HG03565 (cell line): ENCODE measurements around the gene CACNA1F.
"Not testable (repeated sequence)": the region's sequence is repeated elsewhere in the genome, so short reads cannot be mapped to it uniquely, and the experiment has no call there.

Source experiments
- ATAC-seq: cut with Tn5 transposase; IDR thresholded peaks from one replicate; pipeline ENCODE4 v1.9.1; 2021; ENCODE audit warnings: mild to moderate bottlenecking, moderate library complexity; ENCODE audit not compliant: unreplicated experiment

CACNA1F gene

DNA sequence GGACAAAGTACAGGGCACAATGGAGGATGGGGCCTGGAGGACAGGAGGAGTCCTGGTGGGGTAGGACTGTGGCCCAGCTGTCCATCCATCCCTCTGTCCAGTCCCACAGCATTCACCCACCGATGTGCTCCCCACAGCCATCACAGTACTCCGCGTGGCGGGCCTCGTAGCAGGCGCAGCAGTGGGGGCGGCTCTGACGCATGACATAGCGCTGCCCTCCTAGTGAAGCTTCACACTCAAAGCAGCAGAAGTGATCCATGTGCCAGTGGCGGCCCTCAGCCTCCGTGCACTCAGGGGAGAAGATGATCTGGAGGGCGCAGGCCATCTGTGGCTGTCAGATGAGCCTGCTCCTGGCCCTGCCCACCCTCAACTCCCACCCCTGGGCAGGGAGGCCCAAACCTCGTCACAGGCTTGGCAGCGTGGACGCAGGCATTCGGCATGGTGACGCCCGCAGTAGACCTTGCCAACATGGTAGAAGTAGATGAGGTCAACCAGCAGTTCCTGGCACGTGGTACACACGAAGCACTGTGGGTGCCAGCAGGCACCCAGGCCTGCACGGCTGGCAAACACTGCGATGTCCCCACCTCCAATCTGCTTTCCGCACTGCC, 55.2 kb downstream of the CACNA1F start:
- ATAC-seq: no peak

DNA sequence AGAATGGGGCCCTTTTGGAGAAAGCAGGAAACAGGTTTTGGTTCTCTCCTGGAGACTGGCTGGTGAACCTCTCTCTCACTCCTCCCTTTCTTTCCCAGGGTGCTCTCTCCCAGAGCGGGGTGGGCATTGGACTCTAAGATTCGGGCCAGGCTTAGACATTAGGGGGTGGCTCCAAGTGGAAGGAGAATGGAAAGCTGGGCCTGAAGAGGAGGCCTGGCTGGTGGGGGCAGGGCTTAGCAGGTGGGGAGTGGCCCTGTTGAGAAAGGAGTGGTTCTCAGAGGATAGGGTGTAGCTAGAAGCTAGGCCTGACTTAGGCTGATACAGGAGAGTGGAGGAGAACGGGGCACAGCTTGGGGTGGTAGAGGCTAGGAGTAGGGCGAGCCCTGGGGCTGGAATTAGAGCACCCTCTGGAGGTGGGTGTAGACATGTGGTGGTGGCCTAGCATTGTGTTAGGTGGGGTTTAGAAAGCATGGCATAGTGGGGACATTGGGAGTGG, 55.8 kb downstream of the CACNA1F start:
- no peak for ATAC-seq

DNA sequence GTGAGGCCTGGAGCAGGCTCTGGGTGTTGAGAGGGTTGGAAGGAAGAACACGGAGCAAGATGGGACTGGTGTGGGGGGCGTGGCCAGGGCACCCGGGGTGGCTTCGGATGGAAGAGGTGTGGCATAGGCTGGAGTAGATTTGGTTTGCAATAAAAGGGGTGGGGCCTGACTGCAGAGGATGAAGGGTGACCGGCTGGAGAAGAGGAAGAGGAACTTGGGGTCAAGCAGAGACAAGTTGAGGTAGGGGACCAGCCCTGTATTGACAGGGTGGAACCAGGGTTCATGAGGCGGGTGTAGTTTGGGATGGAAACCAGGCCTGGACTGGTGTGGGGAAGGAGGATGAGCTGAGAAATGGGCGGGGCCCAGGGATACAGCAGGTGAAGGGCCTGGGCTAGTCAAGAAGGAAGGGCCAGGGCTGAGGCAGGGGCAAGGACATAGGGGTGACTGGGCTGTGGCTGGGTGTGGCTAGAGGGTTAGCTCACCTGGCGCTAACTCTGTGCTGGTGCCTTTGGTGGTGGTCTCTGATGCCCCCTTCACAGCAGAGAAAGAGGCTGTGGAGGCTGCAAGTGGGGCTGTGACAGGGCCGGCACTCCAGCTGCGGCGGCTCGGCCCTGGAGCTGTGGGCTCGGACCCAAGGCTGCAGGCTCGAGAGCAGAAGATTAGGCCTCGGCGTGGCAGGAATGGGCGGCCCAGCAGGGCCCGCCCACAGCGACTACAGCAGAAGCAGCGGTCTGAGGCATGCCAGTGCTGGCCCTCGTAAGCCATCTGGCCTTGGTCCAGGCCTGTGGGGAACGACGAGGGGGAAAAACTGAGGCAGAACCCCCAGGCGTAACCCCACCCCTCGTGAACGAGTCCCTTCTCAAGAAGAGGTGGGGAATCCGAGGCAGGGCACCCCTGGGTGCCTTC, 56.5 kb downstream of the CACNA1F start:
- no peak for ATAC-seq

GRCh38 chrX:49175435-49176274, 57.5 kb downstream of the CACNA1F start:
- no peak for ATAC-seq

DNA sequence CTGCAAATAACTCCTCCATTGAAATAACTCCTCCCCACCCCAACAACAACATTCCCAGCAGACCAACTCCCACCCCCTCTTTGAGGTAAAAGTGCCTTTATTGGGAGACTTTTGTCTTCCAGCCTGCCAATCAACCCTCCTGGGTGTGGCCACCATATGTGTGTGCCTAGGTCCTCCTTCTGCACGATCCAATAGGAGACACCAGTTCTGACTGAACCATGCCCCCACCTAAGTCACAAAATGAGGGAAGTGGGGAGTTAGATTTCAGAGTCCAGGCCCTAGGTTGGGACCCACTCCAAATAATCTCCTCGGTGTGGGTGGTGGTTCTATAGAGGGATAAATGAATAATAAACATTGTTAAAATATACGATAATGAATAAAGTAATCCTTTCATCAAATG, 58.4 kb downstream of the CACNA1F start:
- no peak for ATAC-seq

DNA sequence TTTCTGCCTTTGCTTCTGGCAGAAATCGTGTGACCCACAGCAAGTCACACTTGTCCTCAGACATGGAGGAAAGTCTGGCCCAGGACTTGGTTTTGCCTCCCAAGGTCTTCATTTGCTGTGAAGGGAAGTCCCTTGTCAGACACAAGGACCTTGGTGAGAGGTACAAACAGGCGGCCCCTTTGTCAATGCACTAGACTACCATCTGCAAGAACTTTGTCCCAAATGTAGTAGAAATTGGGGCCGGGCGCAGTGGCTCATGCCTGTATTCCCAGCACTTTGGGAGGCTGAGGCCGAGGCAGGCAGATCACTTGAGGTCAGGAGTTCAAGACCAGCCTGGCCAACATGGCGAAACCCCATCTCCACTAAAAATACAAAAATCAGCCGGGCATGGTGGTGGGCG, 59.6 kb downstream of the CACNA1F start:
- ATAC-seq: not testable (repeated sequence)

GRCh38 chrX:49172280-49172780, 60.8 kb downstream of the CACNA1F start:
- ATAC-seq: peak; percentile 65

GRCh38 chrX:49171752-49172279, 61.3 kb downstream of the CACNA1F start, which contains the start of gene PLP2:
TSS of gene PLP2 (plus strand) at chrX:49171898. CDS start at chrX:49172001, 103 bp downstream.
- no peak for ATAC-seq

GRCh38 chrX:49167740-49168108, 65.4 kb downstream of the CACNA1F start:
- ATAC-seq: no peak

GRCh38 chrX:49166914-49167739, 66.0 kb downstream of the CACNA1F start:
- ATAC-seq: no peak

- ATAC-seq: no peak
Measured at GRCh38 chrX:49165901-49166881, 66.9 kb downstream of the CACNA1F start.

- no peak for ATAC-seq
Measured at GRCh38 chrX:49164589-49165360, 68.4 kb downstream of the CACNA1F start.

DNA sequence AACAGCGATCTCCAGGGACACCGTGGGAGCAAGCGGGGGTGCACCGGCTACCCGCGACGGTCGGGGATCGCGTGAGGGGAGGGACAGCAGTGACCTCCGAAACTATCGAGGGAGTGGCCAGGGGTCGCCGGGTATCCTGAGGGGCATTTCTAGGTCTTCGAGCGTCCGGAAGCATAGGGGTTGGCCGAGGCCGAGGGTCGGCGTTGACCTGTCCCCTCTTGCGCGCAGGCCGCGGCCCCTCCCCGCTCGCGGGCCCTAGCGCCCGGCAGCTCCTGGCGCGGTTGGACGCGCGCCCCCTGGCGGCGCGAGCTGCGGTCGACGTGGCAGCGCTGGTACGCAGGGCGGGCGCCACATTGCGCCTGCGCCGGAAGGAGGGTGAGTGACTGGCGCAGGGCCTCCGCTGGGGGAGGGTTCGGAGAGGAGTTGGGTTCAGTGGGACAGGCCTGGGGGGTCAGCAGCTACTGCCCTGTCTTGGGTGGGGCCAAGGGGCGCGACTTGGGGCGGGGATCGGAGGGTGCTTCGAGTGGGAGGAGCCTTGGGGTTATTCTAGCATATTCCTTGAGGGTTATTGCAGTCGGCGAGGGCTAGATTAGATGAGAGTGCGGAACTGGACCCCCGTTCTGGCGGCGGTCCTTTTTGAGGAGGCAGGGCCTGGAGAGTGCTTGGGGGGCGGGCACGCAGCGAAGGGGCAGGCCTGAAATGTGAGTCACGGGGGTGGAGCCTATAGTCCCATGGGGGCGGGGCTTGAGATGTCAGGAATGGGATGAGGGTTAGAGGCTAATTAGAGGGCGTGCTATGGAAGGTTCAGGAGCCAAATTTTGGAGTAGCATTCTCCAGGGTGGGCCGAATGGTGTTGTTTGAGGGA, 69.4 kb downstream of the CACNA1F start:
- peak; percentile 63 for ATAC-seq

- no peak for ATAC-seq
Measured at GRCh38 chrX:49162620-49163019, 70.5 kb downstream of the CACNA1F start, which contains the start of gene MAGIX. TSS of gene MAGIX (plus strand) at chrX:49162758. CDS start at chrX:49162890, 132 bp downstream.

- no peak for ATAC-seq
Measured at GRCh38 chrX:49161632-49162031, 71.5 kb downstream of the CACNA1F start.

GRCh38 chrX:49160908-49161307, 72.2 kb downstream of the CACNA1F start:
- ATAC-seq: no peak

GRCh38 chrX:49157194-49157593, 75.9 kb downstream of the CACNA1F start:
- no peak for ATAC-seq
